Adipocyte (in vitro differentiated cells): Measurements from ENCODE around the gene RNF151.

ENCODE experiments used
- DNase-seq: peaks from one replicate; pipeline ENCODE4 v3.0.0-alpha.2; 2015; ENCODE audit warnings: low read depth
- H3K27me3 ChIP-seq: replicated peaks from 2 replicates; pipeline ENCODE4 v1.7.0; 2013; ENCODE audit warnings: mild to moderate bottlenecking, low read length, moderate library complexity; ENCODE audit not compliant: control insufficient read depth, insufficient read depth
- H3K36me3 ChIP-seq: 2 replicates; pipeline ENCODE4 v1.7.0; 2013; ENCODE audit warnings: low read length, mild to moderate bottlenecking, moderate library complexity; ENCODE audit not compliant: control insufficient read depth, insufficient read depth, severe bottlenecking
- H3K4me1 ChIP-seq: 2 replicates; pipeline ENCODE4 v1.7.0; 2013; ENCODE audit warnings: mild to moderate bottlenecking, low read length, moderate library complexity; ENCODE audit not compliant: control insufficient read depth, insufficient read depth
- H3K4me3 ChIP-seq: 2 replicates; pipeline ENCODE4 v1.7.0; 2013; ENCODE audit warnings: mild to moderate bottlenecking, low read length, moderate library complexity
- H3K9ac ChIP-seq: 2 replicates; pipeline ENCODE4 v1.7.0; 2013; ENCODE audit warnings: mild to moderate bottlenecking, low read length, moderate library complexity
- H3K9me3 ChIP-seq: 2 replicates; pipeline ENCODE4 v1.7.0; 2013; ENCODE audit warnings: mild to moderate bottlenecking, low read length, moderate library complexity; ENCODE audit not compliant: control insufficient read depth

Gene RNF151

GRCh38 chr16:1940273-1941161, 26.1 kb upstream of the RNF151 start:
- Histone ChIP-seq H3K9ac (no peak overlapping the region), H3K27me3 (no peaks in the 10 kb centered on the region), H3K9me3 (no peaks in the 10 kb centered on the region), H3K4me3 (no peak overlapping the region), H3K4me1 (peaks cover 23% of the 10 kb centered on the region), H3K36me3 (peaks cover 21% of the 10 kb centered on the region)
- DNase-seq: no peak

DNA sequence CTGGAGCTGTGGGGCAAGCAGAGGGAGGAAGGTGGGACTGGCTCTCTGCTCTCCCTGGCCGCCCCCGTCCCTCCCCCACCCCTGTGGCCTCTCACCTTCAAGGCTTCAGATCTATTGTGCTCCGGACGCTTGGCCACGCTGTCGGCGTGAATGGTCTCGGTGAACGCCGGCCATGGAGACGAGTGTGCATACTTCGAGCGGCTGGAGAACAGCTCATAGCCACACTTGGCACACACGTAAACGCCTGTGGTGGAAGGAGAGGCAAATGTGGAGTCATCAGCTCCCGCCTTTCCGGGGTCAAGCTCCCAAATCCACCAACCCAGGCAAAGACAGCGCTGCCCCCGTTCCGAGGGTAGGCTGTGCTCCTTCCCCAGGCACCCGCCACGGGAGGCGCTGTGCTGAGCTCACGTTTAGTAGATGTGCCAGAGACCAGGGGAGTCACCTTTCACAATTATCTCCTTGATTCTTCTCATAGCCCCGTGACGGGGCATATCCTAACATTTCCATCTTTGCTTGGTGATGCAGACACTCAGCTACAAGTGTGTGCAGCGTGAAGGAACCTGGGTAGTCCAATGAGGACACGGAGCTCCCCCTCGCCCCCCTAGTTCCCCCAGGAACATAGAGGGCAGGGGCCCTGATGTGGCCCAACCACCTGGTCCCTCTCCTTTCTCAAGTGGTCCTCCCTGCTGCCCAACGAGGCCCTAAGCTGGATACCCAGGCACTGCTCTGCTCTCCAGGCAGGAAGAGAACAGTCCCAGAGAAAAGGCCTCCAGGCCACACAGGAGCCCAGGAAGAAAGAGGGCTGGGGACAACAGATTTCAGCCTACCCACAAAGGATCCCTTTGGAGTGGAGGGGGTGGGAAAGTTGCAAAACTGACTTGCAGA, 25.3 kb upstream of the RNF151 start:
- Histone ChIP-seq H3K9me3 (no peaks in the 10 kb centered on the region), H3K4me3 (peak overlapping the region; percentile 92), H3K27me3 (no peaks in the 10 kb centered on the region), H3K9ac (peak overlapping the region; percentile 94), H3K36me3 (peaks cover 21% of the 10 kb centered on the region), H3K4me1 (peaks cover 23% of the 10 kb centered on the region)
- DNase-seq: no peak

GRCh38 chr16:1942047-1942809, 24.4 kb upstream of the RNF151 start:
- Histone ChIP-seq H3K27me3 (no peaks in the 10 kb centered on the region), H3K9me3 (no peaks in the 10 kb centered on the region), H3K4me3 (peak overlapping the region; percentile 92), H3K36me3 (peaks cover 21% of the 10 kb centered on the region), H3K9ac (peak overlapping the region; percentile 94), H3K4me1 (peaks cover 23% of the 10 kb centered on the region)
- DNase-seq: peak; percentile 30

DNA sequence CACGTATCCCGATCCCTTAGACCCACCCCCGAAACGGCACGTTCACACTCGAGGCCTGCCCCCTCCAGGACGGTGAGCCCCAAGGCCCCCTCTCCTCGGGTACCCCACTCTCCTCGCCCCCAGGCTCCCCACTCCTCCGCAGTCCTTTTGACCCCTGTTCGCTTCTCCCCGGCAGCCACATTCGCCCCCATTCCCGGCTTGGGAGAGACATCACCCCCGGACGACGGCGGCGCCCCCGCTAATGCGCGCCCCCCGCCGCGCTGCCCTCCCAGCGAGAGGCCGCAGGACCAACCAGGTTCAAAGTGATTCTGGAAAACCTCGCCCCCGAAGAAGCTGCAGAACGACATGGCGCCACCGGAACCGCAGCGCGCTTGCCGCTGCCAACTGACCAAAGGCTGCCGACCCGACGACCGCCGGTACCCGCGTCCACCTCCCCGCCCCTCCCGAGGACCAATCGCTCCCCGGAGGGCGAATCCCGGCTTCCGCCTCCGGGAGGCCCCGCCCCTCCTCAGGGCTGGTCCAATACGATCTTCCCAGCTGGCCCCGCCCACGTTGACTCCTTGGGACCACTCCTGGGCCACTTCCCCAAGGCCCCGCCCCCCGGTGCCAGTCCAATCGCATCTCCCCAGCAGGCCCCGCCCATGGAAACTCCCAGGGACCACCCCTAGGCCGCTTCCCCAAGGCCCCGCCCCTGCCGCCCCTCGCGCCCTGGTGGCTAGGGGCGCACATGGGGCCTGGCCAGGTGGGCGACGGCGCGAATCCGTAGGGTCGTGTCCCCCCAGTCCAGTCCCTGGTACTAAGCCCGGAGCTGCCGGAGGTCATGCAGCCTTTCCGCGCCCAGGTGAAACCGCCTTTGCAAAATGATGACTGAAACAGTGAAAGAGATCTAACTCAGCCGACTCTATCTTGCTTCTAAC, 23.6 kb upstream of the RNF151 start, which contains the start of gene MSRB1:
TSS of gene MSRB1 (minus strand) at position 390 of the 917 bp plus-strand sequence. CDS start at position 347, 43 bp downstream.
- Histone ChIP-seq H3K4me3 (peak within 1 kb of the TSS; percentile 92), H3K27me3 (no peaks in the 10 kb centered on the region), H3K9ac (peak within 1 kb of the TSS; percentile 94), H3K9me3 (no peaks in the 10 kb centered on the region), H3K4me1 (peaks cover 23% of the 10 kb centered on the region), H3K36me3 (peaks cover 19% of the 10 kb centered on the region)
- DNase-seq: peak; percentile 100

DNA sequence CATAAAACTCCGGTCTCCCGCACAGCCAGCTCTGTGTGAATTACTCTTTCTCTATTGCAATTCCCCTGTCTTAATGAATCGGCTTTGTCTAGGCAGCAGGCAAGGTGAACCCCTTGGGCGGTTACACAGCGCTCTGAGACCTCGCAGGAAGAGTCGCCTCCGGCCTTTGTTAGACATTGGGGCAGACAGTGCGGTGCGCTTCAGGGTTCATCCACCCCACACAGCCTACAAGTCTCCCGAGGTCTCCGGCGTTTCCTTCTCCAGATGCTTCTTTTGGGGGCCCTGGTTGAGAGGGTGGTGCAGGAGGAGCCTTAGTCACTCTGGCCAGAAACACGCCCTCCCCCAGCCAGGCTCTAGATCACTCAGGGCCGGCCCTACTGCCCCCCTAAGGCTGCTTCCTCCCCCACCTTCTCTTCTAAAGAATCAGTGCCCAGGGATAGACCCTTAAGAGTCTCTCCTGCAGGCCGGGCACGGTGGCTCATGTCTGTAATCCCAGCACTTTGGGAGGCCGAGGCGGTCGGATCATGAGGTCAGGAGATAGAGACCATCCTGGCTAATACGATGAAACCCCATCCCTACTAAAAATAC, 21.9 kb upstream of the RNF151 start:
- no peaks in the 10 kb centered on the region for H3K27me3 ChIP-seq
- H3K9me3 ChIP-seq: no peaks in the 10 kb centered on the region
- H3K4me3 ChIP-seq: no peak overlapping the region
- no peak overlapping the region for H3K9ac ChIP-seq
- H3K4me1 ChIP-seq: peaks cover 17% of the 10 kb centered on the region
- peaks cover 7% of the 10 kb centered on the region for H3K36me3 ChIP-seq
- DNase-seq: no peak

DNA sequence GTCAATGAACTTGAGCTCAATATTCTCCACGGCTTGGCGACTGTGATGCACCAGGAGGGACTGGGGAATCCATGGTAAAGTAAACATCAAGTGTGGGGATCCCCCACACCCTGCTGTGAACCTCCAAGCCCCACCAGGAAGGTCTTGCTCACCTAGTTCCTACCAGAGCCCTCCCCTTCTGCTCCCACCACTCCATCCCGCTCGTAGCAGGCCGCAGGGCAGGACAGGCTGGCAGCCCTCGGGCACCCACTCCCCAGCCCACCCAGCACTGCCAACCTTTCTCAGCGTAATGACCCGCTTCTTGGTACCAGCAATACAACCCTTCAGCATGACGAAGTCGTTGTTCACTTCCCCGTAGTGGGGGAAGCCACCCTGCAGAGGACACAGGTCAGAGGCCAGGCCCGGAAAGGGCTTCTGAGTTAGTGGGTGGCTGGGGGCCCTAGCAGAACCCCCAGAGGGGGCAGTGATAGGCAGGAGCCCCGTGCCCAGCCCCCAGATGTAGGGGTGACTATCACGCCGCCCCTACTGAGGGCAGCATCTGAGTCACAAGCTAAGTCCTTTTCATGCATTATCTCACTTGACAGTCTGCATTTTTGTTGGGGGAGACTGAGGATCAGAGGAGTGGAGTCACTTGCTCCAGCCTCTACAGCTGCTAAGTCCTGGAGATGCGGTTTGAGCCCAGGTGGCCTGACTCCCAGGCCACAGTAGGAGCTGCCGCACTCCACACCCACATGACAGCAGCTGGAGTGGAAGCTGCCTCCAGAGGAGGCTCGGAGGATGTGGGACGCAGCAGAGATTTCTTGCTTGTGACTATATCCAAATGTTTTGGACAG, 20.9 kb upstream of the RNF151 start:
- Histone ChIP-seq H3K9me3 (no peaks in the 10 kb centered on the region), H3K36me3 (peaks cover 2% of the 10 kb centered on the region), H3K27me3 (no peaks in the 10 kb centered on the region), H3K4me1 (peaks cover 17% of the 10 kb centered on the region), H3K9ac (no peak overlapping the region), H3K4me3 (no peak overlapping the region)
- DNase-seq: no peak

GRCh38 chr16:1946495-1947368, 19.9 kb upstream of the RNF151 start:
- no peak for DNase-seq
- no peak overlapping the region for H3K4me3 ChIP-seq
- peaks cover 10% of the 10 kb centered on the region for H3K4me1 ChIP-seq

DNA sequence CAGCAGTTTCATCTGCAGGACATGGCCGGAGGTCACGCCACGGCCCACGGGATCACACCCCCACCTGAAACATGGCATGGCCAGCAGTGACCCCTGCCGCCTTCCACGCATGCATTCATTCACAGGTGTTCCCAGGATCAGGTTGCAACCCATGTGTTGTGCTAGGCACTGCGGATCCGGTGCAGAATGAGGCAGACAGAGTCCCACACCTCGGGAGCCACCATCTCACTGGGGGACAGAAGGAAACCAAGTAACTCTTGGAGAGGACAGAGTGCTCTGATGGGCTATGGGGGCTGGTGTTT, 19.3 kb upstream of the RNF151 start:
- H3K9me3 ChIP-seq: no peaks in the 10 kb centered on the region
- H3K4me1 ChIP-seq: peaks cover 5% of the 10 kb centered on the region
- no peak overlapping the region for H3K9ac ChIP-seq
- no peak overlapping the region for H3K4me3 ChIP-seq
- H3K27me3 ChIP-seq: no peaks in the 10 kb centered on the region
- H3K36me3 ChIP-seq: no peaks in the 10 kb centered on the region
- no peak for DNase-seq

More at GRCh38 chr16:1946495-1947368, 19.9 kb upstream of the RNF151 start:
- H3K9me3 ChIP-seq: no peaks in the 10 kb centered on the region
- H3K9ac ChIP-seq: no peak overlapping the region
- no peaks in the 10 kb centered on the region for H3K27me3 ChIP-seq
- no peaks in the 10 kb centered on the region for H3K36me3 ChIP-seq

- Histone ChIP-seq H3K36me3 (no peaks in the 10 kb centered on the region), H3K4me1 (no peaks in the 10 kb centered on the region), H3K9me3 (no peaks in the 10 kb centered on the region), H3K9ac (no peak overlapping the region), H3K27me3 (no peaks in the 10 kb centered on the region), H3K4me3 (no peak overlapping the region)
- DNase-seq: no peak
Observed at GRCh38 chr16:1949507-1949906, 17.1 kb upstream of the RNF151 start.
